Transverse colon (tissue), 4 donors: ENCODE data around the gene CDH6. TPM values are rescaled to one million over a fixed set of nuclear protein-coding genes. Genes with fewer than 3 reads are reported as not detected.

Source experiments
- DNase-seq: peaks from one replicate; pipeline ENCODE4 v3.0.0-alpha.2; 2019
- H3K27ac ChIP-seq, 4 donors: fragments of 200-600 bp; sonication (generic); 2 replicates each; pipeline ENCODE4 v1.5.1; 2016 to 2018; ENCODE audit warnings: inconsistent platforms in 4 of 4
- H3K27me3 ChIP-seq: fragments of 200-600 bp; sonication (generic); 2 replicates; pipeline ENCODE4 v1.5.1; 2017; ENCODE audit warnings: inconsistent platforms
- H3K36me3 ChIP-seq, 4 donors: fragments of 200-600 bp; sonication (generic); 2 replicates each; pipeline ENCODE4 v1.5.1; 2017 to 2019; ENCODE audit warnings: inconsistent platforms in 4 of 4
- H3K4me1 ChIP-seq, 4 donors: fragments of 200-600 bp; sonication (generic); 2 replicates each; pipeline ENCODE4 v1.5.1; 2017 to 2020; ENCODE audit warnings: inconsistent platforms in 4 of 4
- H3K4me3 ChIP-seq, 4 donors: fragments of 200-600 bp; sonication (generic); 1 replicate in 1 of 4; 2 replicates in 3 of 4; pipeline versions ENCODE4 v1.5.1 to v1.6.1; 2017 to 2019; ENCODE audit warnings: inconsistent platforms in 4 of 4
- H3K9me3 ChIP-seq, 2 donors: fragments of 200-600 bp; sonication (generic); 2 replicates each; pipeline ENCODE4 v1.5.1; 2017 to 2019; ENCODE audit warnings: inconsistent platforms in 2 of 2
- EP300 ChIP-seq: sonication (generic); formaldehyde crosslinking; IDR thresholded peaks from one replicate; pipeline ENCODE4 v1.6.1; 2017; ENCODE audit warnings: antibody characterized with exemption, low read depth
- POLR2A ChIP-seq: fragments of 450-650 bp; IDR thresholded peaks from one replicate; pipeline ENCODE4 v1.6.1; 2016; ENCODE audit warnings: antibody characterized with exemption, mild to moderate bottlenecking, moderate library complexity
- POLR2AphosphoS5 ChIP-seq, 3 donors: sonication (generic); formaldehyde crosslinking; IDR thresholded peaks; one replicate each; pipeline ENCODE4 v1.6.1; 2016; ENCODE audit warnings: antibody characterized with exemption in 3 of 3
- WGBS, 2 donors: methylation state at CpG; one replicate each; pipeline ENCODE4 v1.1.5; 2018; ENCODE audit warnings: low coverage in 1 of 2; 5-methylcytosine and 5-hydroxymethylcytosine counted together
- in situ Hi-C, 4 donors: fragments of 200-750 bp; cut with MboI; loops; one replicate each; pipeline versions ENCODE4 v1.15.0 to v1.15.1; 2017; ENCODE audit warnings: low sequenced_read_pairs in 3 of 4, low pct_ligation_motif_present in 1 of 4, low pct_unique_long_range_greater_than_20kb in 1 of 4
- intact Hi-C: fragments of 100-400 bp; cut with DNase I; formaldehyde crosslinking; loops from one replicate; pipeline ENCODE4 v1.15.1; 2023; ENCODE audit warnings: low total_unique reads
- total RNA-seq, 4 donors: library from RNA; depleted of rRNA; stranded (reverse); fragments of >200 nt; gene quantifications; one replicate each; pipeline ENCODE4 v1.1.0, GENCODE V29; 2016
- TF ChIP-seq, protein P1 (sequence below), 5 experiments: fragments of 200-600 bp in 3 of 5; fragments of 450-650 bp in 2 of 5; sonication (generic) in 3 of 5; IDR thresholded peaks; 1 replicate in 2 of 5; 2 replicates in 3 of 5; pipeline ENCODE4 v1.5.1; 2016 to 2017; ENCODE audit warnings: antibody characterized with exemption in 5 of 5, inconsistent platforms in 3 of 5, mild to moderate bottlenecking in 2 of 5, moderate library complexity in 1 of 5

The CDH6 gene
- total RNA-seq, 4 donors from 2014 or later, result 0.60 to 1.2 (median 0.93) TPM

DNA sequence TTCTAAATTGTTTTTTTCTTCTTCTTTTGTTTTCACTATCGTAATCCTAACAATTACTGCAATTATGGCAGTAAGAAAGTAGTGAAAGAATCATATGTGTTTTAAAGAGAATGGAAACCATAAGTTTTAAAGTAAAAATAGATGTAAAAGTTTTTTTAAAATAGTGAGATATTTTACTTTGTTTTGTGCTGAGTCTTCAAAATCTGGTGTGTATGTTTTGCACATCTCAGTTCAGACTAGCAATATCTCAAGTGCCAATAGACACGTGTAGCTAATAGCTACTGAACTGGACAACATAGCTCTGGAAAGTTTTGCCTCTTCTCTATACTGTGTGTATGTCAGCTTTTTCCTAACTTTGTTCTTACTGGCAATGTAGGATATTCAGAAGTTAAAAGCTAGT, 45.0 kb downstream of the CDH6 start:
- in situ Hi-C loops (no loop called here), intact Hi-C loops (no loop called here)
- WGBS, 2 donors, result 45 to 57% methylated on average over 2 of the region's 2 CpGs
- no peak for DNase-seq
- TF ChIP-seq POLR2AphosphoS5 (IDR thresholded peaks at IDR 0.05) (no peak), EP300 (no peak), POLR2A (no peak)
- no peaks in the 10 kb centered on the region for H3K36me3 ChIP-seq
- H3K27ac ChIP-seq, result no peak overlapping the region
- no peaks in the 10 kb centered on the region for H3K9me3 ChIP-seq
- no peak overlapping the region for H3K4me3 ChIP-seq
- H3K4me1 ChIP-seq, result no peaks in the 10 kb centered on the region
- H3K27me3 ChIP-seq, result no peaks in the 10 kb centered on the region

DNA sequence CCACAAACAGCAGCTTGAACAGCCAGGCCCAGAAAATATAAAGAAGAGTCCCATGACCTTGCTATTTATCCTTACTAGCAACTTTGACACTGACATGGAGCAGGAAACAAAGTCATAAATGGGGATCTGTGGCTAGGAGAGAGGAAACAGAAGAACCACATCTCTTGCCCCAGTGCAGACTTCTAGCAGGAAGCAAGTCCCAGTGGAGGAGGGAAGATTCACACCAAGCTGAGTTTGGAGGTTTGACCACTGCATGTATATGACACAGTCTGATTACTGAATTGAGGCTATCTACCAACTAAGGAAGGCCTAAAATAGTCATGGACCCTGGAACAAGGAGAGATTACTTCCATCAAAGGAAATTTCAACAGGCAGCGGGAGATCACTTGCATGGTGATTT, 51.4 kb downstream of the CDH6 start:
- TF ChIP-seq POLR2A (no peak), POLR2AphosphoS5 (IDR thresholded peaks at IDR 0.05) (no peak)
- TF ChIP-seq, protein P1, sequence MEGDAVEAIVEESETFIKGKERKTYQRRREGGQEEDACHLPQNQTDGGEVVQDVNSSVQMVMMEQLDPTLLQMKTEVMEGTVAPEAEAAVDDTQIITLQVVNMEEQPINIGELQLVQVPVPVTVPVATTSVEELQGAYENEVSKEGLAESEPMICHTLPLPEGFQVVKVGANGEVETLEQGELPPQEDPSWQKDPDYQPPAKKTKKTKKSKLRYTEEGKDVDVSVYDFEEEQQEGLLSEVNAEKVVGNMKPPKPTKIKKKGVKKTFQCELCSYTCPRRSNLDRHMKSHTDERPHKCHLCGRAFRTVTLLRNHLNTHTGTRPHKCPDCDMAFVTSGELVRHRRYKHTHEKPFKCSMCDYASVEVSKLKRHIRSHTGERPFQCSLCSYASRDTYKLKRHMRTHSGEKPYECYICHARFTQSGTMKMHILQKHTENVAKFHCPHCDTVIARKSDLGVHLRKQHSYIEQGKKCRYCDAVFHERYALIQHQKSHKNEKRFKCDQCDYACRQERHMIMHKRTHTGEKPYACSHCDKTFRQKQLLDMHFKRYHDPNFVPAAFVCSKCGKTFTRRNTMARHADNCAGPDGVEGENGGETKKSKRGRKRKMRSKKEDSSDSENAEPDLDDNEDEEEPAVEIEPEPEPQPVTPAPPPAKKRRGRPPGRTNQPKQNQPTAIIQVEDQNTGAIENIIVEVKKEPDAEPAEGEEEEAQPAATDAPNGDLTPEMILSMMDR (IDR thresholded peaks at IDR 0.05), result no peak
- H3K4me3 ChIP-seq, result no peak overlapping the region
- in situ Hi-C loops, result no loop called here
- H3K27me3 ChIP-seq, result no peaks in the 10 kb centered on the region
- intact Hi-C loops, result no loop called here
- DNase-seq, result no peak
- H3K36me3 ChIP-seq, result no peaks in the 10 kb centered on the region
- 92% methylated on average over 1 of the region's 1 CpG for WGBS, 2 donors
- H3K27ac ChIP-seq, result no peak overlapping the region
- H3K4me1 ChIP-seq, result no peaks in the 10 kb centered on the region
- H3K9me3 ChIP-seq, result no peaks in the 10 kb centered on the region

DNA sequence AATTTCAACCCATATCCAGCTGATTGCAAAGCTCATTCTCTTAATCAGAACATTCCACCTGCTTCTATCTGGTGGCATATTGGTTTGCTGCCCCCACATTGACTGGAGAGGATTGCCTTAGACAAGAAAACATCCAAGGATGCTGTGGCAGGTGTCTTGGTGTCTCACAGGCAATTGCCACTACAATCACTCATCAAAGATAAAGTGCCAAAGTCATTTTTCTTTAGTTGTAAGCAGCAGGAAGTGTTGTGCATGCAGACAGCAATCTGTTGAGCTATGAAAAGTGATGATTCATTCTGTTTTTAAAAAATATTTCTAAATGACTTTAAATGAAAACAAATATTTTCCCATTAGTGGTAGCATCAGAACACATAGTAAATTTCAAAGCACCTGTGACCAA, 53.9 kb downstream of the CDH6 start:
- no peak overlapping the region for H3K4me3 ChIP-seq
- H3K36me3 ChIP-seq, result no peaks in the 10 kb centered on the region
- no peak overlapping the region for H3K27ac ChIP-seq
- no peaks in the 10 kb centered on the region for H3K27me3 ChIP-seq
- H3K9me3 ChIP-seq, result no peaks in the 10 kb centered on the region
- H3K4me1 ChIP-seq, result no peaks in the 10 kb centered on the region
- in situ Hi-C loops (no loop called here), intact Hi-C loops (no loop called here)
- no peak for DNase-seq
- TF ChIP-seq EP300 (no peak), POLR2A (no peak), POLR2AphosphoS5 (IDR thresholded peaks at IDR 0.05) (no peak)
- TF ChIP-seq, protein P1 (IDR thresholded peaks at IDR 0.05), result no peak

DNA sequence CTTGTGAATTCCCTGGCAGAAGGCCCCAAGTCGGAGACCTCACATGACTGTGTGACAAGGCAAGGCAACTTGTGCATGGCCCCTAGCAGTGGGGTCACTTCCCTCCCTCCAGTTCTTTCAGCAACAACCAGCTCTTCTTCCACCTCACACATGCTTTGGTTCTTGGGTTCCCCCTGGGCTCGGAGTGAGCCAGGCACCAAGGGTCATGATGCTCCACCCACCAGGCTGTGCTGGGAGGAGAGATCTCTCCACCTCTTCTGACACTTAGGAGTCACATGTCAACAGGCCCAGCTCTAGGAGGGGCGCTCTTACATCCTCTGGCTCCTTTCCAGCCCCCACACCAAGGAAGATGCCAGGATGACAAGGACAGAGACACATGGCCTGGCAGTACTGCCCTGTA, 56.7 kb downstream of the CDH6 start:
- TF ChIP-seq, protein P1 (IDR thresholded peaks at IDR 0.05), result no peak
- TF ChIP-seq EP300, result no peak
- no peak for TF ChIP-seq POLR2A
- TF ChIP-seq POLR2AphosphoS5 (IDR thresholded peaks at IDR 0.05), result no peak
- intact Hi-C loops, result no loop called here
- WGBS, 2 donors, result 81 to 100% methylated on average over 1 to 3 of the region's 3 CpGs

DNA sequence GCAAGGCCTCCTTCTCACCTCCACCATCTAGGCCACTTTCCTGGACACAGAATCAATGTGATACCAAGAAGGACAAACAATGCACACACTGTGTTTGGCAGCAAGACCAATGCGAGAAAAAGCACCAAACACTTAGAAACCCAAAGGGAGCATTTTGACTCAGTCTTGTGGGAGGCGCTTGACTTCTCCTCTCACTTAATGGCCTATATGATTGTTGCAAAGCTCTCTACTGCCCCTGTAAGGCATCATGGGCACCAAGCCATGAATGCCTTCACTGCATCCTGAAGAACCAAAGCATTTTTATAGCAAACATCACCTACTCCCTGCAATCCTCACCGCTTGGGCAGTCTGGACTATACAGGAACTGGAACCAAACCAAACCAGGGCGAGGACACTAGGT, 57.5 kb downstream of the CDH6 start:
- in situ Hi-C loops (no loop called here), intact Hi-C loops (no loop called here)
- Histone ChIP-seq H3K4me1 (no peaks in the 10 kb centered on the region), H3K27ac (no peak overlapping the region), H3K4me3 (no peak overlapping the region), H3K27me3 (no peaks in the 10 kb centered on the region), H3K9me3 (no peaks in the 10 kb centered on the region), H3K36me3 (no peaks in the 10 kb centered on the region)
- no peak for DNase-seq
- WGBS, 2 donors, result 74 to 100% methylated on average over 2 to 4 of the region's 4 CpGs
- no peak for TF ChIP-seq POLR2AphosphoS5 (IDR thresholded peaks at IDR 0.05)
- TF ChIP-seq EP300, result no peak
- TF ChIP-seq, protein P1 (IDR thresholded peaks at IDR 0.05), result no peak
- no peak for TF ChIP-seq POLR2A

More for the DNA sequence above, 56.7 kb downstream of the CDH6 start:
- no peaks in the 10 kb centered on the region for H3K4me1 ChIP-seq
- H3K27ac ChIP-seq, result no peak overlapping the region
- no peaks in the 10 kb centered on the region for H3K9me3 ChIP-seq
- DNase-seq, result no peak
- H3K36me3 ChIP-seq, result no peaks in the 10 kb centered on the region
- H3K4me3 ChIP-seq, result no peak overlapping the region
- H3K27me3 ChIP-seq, result no peaks in the 10 kb centered on the region
- in situ Hi-C loops, result no loop called here
